ENCODE results near the gene TMEM163.

TMEM163 gene

DNA sequence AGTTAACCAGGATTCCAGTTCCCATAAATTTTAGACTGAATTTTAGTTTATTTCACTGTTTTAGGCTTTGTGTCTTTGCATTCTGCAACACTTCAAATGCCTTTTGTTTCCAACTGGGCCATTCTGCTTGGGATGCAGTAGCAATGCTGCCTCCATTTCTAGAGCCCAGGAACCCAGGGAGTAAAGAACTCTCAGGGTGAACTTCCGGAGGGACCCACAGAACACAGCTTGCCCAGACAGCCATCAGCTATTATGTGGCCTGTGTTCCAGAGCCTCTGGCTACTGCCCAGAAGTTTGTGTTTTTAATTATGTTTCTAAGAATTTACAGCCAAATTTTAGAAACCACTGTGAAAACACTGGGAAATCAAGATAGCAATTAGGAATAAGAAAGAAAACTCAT is 145.1 kb downstream of the TMEM163 start:
- H3K27ac ChIP-seq (ENCODE audit: low read depth, low read length) = no peak overlapping the region
- no peak overlapping the region for H3K4me2 ChIP-seq (ENCODE audit: low read length)
- no peak overlapping the region for H3K4me3 ChIP-seq (ENCODE audit: low read length)
- no peaks in the 10 kb centered on the region for H3K9me3 ChIP-seq (ENCODE audit: control insufficient read depth, insufficient read depth, low read length)
- no peaks in the 10 kb centered on the region; the same call in 1 of the 2 replicates for H3K4me1 ChIP-seq (ENCODE audit: control insufficient read depth, low read length)
- no peaks in the 10 kb centered on the region for H3K27me3 ChIP-seq (ENCODE audit: control insufficient read depth, low read length)
- no peaks in the 10 kb centered on the region for H4K20me1 ChIP-seq (ENCODE audit: control insufficient read depth, insufficient read depth, low read depth, low read length)
- no peaks in the 10 kb centered on the region for H3K36me3 ChIP-seq (ENCODE audit: control insufficient read depth, low read length)
- H3F3A ChIP-seq (ENCODE audit: control insufficient read depth, insufficient read depth) = no peaks in the 10 kb centered on the region
- TF ChIP-seq, protein P1, sequence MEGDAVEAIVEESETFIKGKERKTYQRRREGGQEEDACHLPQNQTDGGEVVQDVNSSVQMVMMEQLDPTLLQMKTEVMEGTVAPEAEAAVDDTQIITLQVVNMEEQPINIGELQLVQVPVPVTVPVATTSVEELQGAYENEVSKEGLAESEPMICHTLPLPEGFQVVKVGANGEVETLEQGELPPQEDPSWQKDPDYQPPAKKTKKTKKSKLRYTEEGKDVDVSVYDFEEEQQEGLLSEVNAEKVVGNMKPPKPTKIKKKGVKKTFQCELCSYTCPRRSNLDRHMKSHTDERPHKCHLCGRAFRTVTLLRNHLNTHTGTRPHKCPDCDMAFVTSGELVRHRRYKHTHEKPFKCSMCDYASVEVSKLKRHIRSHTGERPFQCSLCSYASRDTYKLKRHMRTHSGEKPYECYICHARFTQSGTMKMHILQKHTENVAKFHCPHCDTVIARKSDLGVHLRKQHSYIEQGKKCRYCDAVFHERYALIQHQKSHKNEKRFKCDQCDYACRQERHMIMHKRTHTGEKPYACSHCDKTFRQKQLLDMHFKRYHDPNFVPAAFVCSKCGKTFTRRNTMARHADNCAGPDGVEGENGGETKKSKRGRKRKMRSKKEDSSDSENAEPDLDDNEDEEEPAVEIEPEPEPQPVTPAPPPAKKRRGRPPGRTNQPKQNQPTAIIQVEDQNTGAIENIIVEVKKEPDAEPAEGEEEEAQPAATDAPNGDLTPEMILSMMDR (IDR thresholded peaks at IDR 0.05; ENCODE audit: low read depth, low read length, poor library complexity, severe bottlenecking) = no peak
- TF ChIP-seq EZH2phosphoT487 (IDR thresholded peaks at IDR 0.05; ENCODE audit: borderline replicate concordance, low read length) = no peak
- no peaks in the 10 kb centered on the region for H3K79me2 ChIP-seq (ENCODE audit: control insufficient read depth, low read length)
- no peaks in the 10 kb centered on the region for H3K9me2 ChIP-seq (replicated peaks; ENCODE audit: control insufficient read depth, low read length)

DNA sequence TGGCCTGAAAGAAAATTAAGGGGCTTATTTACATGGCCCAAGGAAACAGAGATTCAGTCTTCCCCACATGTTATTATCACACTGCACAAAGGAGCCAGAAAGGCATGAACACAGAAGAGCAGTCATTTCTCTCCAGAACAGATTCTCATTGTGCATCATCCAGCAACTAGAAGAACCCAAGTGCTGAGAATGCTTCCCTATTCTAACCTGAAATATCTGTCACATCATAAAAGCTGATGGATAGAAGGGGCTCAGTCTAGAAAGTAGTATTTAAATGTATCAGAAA is 145.8 kb downstream of the TMEM163 start:
- Histone ChIP-seq H3K27ac (ENCODE audit: low read depth, low read length) (no peak overlapping the region), H3K9me2 (replicated peaks; ENCODE audit: control insufficient read depth, low read length) (no peaks in the 10 kb centered on the region), H3K4me1 (ENCODE audit: control insufficient read depth, low read length) (no peaks in the 10 kb centered on the region; the same call in 1 of the 2 replicates), H3F3A (ENCODE audit: control insufficient read depth, insufficient read depth) (no peaks in the 10 kb centered on the region), H3K4me3 (ENCODE audit: low read length) (no peak overlapping the region), H3K9me3 (ENCODE audit: control insufficient read depth, insufficient read depth, low read length) (no peaks in the 10 kb centered on the region), H3K4me2 (ENCODE audit: low read length) (no peak overlapping the region), H3K79me2 (ENCODE audit: control insufficient read depth, low read length) (no peaks in the 10 kb centered on the region), H3K36me3 (ENCODE audit: control insufficient read depth, low read length) (no peaks in the 10 kb centered on the region), H4K20me1 (ENCODE audit: control insufficient read depth, insufficient read depth, low read depth, low read length) (no peaks in the 10 kb centered on the region), H3K27me3 (ENCODE audit: control insufficient read depth, low read length) (no peaks in the 10 kb centered on the region)
- no peak for TF ChIP-seq EZH2phosphoT487 (IDR thresholded peaks at IDR 0.05; ENCODE audit: borderline replicate concordance, low read length)
- TF ChIP-seq, protein P1 (IDR thresholded peaks at IDR 0.05; ENCODE audit: low read depth, low read length, poor library complexity, severe bottlenecking) = no peak

DNA sequence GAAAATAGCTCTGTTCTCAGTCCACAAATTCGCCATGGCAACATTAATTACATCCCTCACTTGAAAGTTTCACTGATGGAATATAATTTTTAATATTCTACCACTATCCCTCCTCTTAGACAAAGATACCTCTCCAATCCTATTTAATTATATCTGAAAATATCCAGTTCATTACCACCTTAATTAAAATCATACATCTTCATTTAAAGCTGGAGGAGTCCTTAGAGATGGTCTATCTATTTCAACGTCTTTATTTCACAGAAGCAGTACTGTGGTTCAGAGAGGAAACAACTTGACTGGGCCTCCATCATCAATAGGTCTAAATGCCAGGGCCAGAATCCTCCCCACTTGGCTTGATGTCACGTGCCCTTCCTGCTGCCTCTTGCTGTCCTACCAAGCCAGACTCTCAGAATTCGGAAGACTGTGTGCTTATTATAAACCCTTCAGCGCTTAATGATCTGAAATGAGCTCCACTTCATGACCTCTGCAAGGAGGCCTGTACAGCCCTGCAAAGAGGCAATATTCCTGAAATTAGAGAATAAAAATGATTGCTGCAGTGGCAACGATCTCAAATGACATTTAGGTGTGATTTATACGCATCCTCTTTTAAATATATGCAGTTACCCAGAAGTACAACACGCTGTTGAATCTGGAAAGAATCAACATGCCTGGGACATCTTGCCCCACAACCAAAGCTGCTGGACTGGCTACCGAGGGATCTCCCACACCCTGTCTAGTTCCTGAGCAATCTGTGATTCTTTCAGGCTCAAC is 146.3 kb downstream of the TMEM163 start:
- Histone ChIP-seq H3K79me2 (ENCODE audit: control insufficient read depth, low read length) (no peaks in the 10 kb centered on the region), H3F3A (ENCODE audit: control insufficient read depth, insufficient read depth) (no peaks in the 10 kb centered on the region), H3K9me2 (replicated peaks; ENCODE audit: control insufficient read depth, low read length) (no peaks in the 10 kb centered on the region), H3K4me1 (ENCODE audit: control insufficient read depth, low read length) (no peaks in the 10 kb centered on the region; the same call in 1 of the 2 replicates), H3K4me3 (ENCODE audit: low read length) (no peak overlapping the region), H3K27me3 (ENCODE audit: control insufficient read depth, low read length) (no peaks in the 10 kb centered on the region), H3K27ac (ENCODE audit: low read depth, low read length) (no peak overlapping the region), H3K36me3 (ENCODE audit: control insufficient read depth, low read length) (no peaks in the 10 kb centered on the region), H3K9me3 (ENCODE audit: control insufficient read depth, insufficient read depth, low read length) (no peaks in the 10 kb centered on the region), H3K4me2 (ENCODE audit: low read length) (no peak overlapping the region), H4K20me1 (ENCODE audit: control insufficient read depth, insufficient read depth, low read depth, low read length) (no peaks in the 10 kb centered on the region)
- TF ChIP-seq EZH2phosphoT487 (IDR thresholded peaks at IDR 0.05; ENCODE audit: borderline replicate concordance, low read length) = no peak
- TF ChIP-seq, protein P1 (IDR thresholded peaks at IDR 0.05; ENCODE audit: low read depth, low read length, poor library complexity, severe bottlenecking) = no peak

All from DOHH2 (cell line).